Measurements from ENCODE around the gene MICALL2.

GRCh38 chr7:1503390-1503789 lies 44.1 kb upstream of the MICALL2 start:
- TF ChIP-seq, protein P1, sequence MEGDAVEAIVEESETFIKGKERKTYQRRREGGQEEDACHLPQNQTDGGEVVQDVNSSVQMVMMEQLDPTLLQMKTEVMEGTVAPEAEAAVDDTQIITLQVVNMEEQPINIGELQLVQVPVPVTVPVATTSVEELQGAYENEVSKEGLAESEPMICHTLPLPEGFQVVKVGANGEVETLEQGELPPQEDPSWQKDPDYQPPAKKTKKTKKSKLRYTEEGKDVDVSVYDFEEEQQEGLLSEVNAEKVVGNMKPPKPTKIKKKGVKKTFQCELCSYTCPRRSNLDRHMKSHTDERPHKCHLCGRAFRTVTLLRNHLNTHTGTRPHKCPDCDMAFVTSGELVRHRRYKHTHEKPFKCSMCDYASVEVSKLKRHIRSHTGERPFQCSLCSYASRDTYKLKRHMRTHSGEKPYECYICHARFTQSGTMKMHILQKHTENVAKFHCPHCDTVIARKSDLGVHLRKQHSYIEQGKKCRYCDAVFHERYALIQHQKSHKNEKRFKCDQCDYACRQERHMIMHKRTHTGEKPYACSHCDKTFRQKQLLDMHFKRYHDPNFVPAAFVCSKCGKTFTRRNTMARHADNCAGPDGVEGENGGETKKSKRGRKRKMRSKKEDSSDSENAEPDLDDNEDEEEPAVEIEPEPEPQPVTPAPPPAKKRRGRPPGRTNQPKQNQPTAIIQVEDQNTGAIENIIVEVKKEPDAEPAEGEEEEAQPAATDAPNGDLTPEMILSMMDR (conservative IDR thresholded peaks at IDR 0.05; ENCODE audit: low read length) = no peak
- TF ChIP-seq EZH2phosphoT487 (IDR thresholded peaks at IDR 0.05; ENCODE audit: borderline replicate concordance) = no peak
